Measurements from ENCODE around the gene GPR33.

- TF ChIP-seq, protein P1, sequence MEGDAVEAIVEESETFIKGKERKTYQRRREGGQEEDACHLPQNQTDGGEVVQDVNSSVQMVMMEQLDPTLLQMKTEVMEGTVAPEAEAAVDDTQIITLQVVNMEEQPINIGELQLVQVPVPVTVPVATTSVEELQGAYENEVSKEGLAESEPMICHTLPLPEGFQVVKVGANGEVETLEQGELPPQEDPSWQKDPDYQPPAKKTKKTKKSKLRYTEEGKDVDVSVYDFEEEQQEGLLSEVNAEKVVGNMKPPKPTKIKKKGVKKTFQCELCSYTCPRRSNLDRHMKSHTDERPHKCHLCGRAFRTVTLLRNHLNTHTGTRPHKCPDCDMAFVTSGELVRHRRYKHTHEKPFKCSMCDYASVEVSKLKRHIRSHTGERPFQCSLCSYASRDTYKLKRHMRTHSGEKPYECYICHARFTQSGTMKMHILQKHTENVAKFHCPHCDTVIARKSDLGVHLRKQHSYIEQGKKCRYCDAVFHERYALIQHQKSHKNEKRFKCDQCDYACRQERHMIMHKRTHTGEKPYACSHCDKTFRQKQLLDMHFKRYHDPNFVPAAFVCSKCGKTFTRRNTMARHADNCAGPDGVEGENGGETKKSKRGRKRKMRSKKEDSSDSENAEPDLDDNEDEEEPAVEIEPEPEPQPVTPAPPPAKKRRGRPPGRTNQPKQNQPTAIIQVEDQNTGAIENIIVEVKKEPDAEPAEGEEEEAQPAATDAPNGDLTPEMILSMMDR (IDR thresholded peaks at IDR 0.05), result no peak
- no peak for TF ChIP-seq POLR2A (IDR thresholded peaks at IDR 0.05)
Observed at GRCh38 chr14:31505411-31505810, 17.6 kb upstream of the GPR33 start.
